GM18502 (cell line): Measurements from ENCODE around the gene PPP3CA.
A peak's percentile ranks its signal among the peaks of the same experiment; 100 is the strongest.

Experiments
- ATAC-seq: cut with Tn5 transposase; IDR thresholded peaks from one replicate; pipeline ENCODE4 v1.9.1; 2021; ENCODE audit warnings: mild to moderate bottlenecking; ENCODE audit not compliant: unreplicated experiment, poor library complexity

PPP3CA gene

GRCh38 chr4:101347267-101347556 lies at the start of gene PPP3CA:
PPP3CA (minus strand) TSS chr4:101347526.
- ATAC-seq, result no peak

GRCh38 chr4:101393256-101393655 lies 45.9 kb upstream of the PPP3CA start:
- ATAC-seq, result no peak

GRCh38 chr4:101370663-101371210 lies 23.4 kb upstream of the PPP3CA start:
- ATAC-seq, result no peak

GRCh38 chr4:101367201-101367600 lies 19.9 kb upstream of the PPP3CA start:
- no peak for ATAC-seq

- no peak for ATAC-seq
Measured at GRCh38 chr4:101366331-101366730, 19.0 kb upstream of the PPP3CA start.

GRCh38 chr4:101357751-101358150 lies 10.4 kb upstream of the PPP3CA start:
- ATAC-seq, result no peak

- no peak for ATAC-seq
Measured at GRCh38 chr4:101356928-101357327, 9.6 kb upstream of the PPP3CA start.

GRCh38 chr4:101355767-101356702 lies 8.7 kb upstream of the PPP3CA start:
- ATAC-seq, result no peak

GRCh38 chr4:101355246-101355645 lies 7.9 kb upstream of the PPP3CA start:
- peak; percentile 98 for ATAC-seq

- no peak for ATAC-seq
Measured at GRCh38 chr4:101349801-101350064, 2.4 kb upstream of the PPP3CA start.

GRCh38 chr4:101348995-101349800 lies 1.9 kb upstream of the PPP3CA start:
- no peak for ATAC-seq

- ATAC-seq, result no peak
Measured at GRCh38 chr4:101348367-101348827, 1.1 kb upstream of the PPP3CA start.

- peak; percentile 80 for ATAC-seq
Measured at GRCh38 chr4:101347557-101348366, 436 bp upstream of the PPP3CA start.

- ATAC-seq, result peak; percentile 12
Measured at GRCh38 chr4:101346351-101347266, 717 bp downstream of the PPP3CA start.

GRCh38 chr4:101345596-101346350 lies 1.6 kb downstream of the PPP3CA start:
- peak; percentile 7 for ATAC-seq

GRCh38 chr4:101345271-101345595 lies 2.1 kb downstream of the PPP3CA start:
- ATAC-seq, result no peak

- ATAC-seq, result no peak
Measured at GRCh38 chr4:101339332-101339731, 8.0 kb downstream of the PPP3CA start.

GRCh38 chr4:101337688-101338087 lies 9.6 kb downstream of the PPP3CA start:
- no peak for ATAC-seq
